HG02763 (cell line): Measurements from ENCODE around the gene AGPAT3.

Experiments
- ATAC-seq: cut with Tn5 transposase; IDR thresholded peaks from one replicate; pipeline ENCODE4 v1.9.1; 2021; ENCODE audit warnings: mild to moderate bottlenecking, moderate library complexity; ENCODE audit not compliant: unreplicated experiment

Gene AGPAT3

DNA sequence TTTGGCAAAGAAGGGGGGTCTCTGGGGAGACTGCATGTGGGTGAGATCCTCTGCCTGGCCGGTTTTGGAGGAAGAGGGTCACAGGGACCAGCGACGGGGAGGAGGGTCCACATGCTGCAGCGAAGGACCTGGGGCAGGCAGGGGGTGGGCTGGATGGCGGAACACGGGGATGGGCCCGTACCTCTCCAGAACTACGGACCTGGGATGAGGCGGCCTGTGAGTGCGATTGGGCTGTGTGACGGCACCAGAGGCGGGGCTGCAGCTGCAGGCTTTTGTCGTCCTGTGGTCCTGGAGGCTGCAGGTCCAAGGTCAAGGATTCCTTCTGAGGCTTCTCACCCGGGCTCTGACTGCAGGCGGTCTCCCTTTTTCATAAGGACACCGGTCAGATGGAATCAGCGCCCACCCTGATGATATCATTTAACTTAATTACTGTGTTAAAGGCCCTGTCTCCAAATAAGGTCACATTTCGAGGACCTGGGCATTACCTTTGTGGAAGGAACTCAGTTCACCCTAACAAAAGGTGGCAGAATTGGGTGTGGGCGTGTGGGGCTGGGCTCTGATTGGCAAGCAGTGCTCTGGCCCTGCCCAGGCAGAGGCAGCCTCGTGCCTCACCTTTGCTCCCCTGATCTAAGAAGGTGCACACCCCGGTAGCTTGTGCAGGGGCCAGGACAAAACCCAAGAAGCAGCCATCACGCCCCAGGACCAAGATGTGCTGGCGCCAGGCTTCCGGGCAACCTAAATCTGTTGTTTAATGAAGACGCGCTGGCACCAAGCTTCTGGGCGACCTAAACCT, 87.1 kb downstream of the AGPAT3 start:
- ATAC-seq, result no peak

DNA sequence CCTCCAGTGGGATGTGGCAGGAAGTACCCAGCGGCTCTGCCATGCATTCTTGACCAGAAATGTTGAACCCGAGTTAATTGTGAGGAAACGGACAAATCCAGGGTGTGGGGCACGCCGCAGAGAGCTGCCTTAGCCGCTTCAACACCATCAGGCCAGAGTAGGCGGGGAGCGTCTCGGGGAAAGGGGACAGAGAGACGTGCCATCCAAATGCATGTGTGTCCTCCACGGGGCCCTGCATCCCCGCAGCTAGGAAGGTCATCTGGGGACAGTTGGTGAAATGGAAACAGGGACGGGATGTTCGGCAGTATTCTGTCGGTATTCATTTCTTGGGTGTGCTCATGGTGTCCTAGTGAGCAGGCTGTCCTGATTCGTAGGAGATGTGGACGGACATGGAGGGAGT, 88.0 kb downstream of the AGPAT3 start:
- no peak for ATAC-seq

DNA sequence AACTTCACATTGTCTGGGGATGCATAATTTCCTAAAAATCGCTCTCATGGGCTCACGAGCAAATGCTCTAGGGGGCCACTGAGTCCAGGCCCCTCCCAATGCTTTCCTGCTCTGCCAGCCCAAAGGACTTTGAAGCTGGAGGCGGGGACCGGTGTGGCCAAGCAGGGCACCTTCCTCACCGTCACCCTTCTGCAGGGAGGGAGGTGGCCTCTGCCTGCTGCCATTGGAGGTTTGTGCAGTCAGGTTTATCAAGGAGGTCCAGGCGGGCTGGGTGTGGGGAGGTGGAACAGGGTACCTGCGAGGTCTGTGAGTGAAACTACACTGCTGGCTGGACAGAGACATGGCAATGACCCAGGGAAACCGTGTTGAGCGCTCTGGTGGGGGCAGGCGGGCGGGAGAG, 89.0 kb downstream of the AGPAT3 start:
- no peak for ATAC-seq

DNA sequence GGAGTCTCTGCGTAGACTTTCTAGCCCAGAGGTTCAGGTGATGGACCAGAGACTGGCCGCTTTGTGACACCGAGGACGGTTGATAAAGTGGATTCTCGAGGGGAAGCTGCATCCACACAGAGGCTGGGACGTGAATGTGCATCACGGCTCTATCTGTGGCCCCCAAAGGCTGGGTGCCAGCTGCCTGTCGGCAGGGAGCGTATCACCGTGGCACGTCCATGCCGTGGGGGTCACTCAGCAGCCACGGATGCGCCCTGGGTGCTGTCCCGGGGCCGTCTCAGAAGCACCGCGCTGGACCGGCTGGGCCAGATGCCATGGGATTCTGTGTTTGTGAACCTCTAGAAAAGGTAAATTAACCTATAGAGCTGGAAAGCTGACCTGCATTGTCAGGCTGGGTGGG, 89.9 kb downstream of the AGPAT3 start:
- no peak for ATAC-seq

DNA sequence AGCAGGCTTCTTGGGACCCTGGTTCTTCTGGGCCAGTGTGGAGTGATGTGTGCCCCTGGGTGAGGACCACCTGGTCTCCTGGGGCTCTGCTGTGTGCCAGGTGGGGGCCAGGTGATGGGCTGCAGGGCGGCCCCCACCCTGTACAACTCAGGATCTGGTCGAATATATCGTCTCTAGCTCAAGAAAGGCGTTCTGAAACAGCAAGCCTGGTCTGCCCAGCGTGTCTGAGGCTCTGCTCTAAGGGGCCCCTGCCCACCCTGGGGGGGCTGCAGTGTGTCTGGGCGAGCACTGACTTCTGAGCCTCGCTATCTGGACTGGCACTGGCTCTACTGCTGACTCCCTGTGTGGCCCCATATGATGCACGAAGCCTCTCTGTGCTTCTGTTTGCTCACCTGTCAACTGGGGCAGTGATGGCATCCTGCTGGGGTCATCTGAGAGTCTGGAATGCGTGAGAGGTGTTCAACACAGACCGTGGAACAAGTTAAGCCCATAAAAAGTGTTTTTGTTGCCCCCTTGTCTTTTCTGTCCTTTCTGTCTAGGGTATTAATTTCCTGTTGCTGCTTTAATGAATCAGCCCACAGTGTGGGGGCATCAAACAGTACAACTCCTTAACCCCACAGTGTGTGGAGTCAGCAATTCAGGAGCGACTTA, 91.1 kb downstream of the AGPAT3 start:
- no peak for ATAC-seq

DNA sequence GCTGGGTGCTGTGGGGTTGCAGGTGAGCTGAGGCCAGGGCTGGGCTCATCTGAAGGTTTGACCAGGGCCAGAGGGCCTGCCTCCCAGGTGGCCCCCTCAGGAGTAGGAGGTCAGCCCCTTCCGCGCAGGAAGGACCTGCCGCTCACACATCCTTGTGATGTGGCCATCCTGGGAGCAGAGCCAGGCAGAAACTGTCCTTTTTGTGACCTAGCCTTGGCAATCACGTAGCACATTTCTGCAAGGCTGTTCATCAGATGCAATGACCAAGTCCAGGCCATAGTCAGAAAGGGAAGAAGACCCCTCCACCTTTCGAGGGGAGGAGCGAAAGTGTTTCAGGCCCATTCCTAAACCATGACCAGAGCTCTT, 91.6 kb downstream of the AGPAT3 start:
- ATAC-seq, result no peak

DNA sequence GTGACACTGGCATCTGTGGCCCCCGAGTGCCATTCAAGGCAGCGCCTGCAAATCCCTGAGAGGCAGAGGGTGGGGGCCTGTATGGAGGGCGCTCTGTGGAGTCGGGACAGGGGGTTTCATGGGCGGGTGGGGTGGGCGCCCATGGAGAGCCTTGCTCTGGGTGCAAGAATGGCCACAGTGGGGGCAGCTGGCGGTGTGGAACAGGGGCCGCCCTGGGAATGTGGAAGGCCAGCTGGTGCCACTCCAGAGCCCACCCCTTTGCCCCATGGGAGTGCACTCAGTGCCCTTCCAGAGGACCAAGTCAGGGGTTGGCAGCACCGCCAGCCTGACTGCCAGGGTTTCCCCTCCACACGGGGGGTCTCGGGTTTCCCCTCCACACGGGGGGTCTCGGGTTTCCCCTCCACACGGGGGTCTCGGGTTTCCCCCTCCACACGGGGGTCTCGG, 92.1 kb downstream of the AGPAT3 start:
- no peak for ATAC-seq

DNA sequence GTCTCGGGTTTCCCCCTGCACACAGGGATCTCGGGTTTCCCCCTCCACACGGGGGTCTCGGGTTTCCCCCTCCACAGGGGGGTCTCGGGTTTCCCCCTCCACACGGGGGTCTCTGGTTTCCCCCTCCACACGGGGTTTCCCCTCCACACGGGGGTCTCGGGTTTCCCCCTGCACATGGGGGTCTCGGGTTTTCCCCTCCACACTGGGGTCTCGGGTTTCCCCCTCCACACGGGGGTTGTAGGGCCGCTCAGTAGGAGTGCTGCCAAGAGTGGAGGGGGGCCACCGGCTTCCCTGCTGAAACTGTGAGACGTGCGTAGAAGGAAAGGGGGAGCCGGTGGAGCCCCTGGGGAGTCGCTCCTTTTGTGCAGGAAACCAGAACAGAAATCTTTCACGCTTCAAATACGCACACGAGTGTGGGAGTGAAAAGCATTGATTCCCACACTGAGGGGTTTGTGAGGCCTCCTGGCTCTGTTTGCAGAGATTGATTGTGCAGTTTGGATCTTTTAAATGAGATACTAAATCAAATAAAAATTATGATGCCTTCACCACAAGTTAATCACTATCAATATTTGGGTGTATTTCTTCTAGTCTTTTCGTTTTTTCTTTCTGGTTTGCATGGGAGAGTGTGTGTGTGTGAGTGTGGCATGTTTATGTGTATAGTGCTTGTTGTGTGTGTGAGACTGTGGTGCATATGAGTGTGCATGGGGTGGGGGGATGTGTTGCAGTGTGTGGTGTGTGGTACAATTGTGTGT, 92.8 kb downstream of the AGPAT3 start:
- no peak for ATAC-seq

DNA sequence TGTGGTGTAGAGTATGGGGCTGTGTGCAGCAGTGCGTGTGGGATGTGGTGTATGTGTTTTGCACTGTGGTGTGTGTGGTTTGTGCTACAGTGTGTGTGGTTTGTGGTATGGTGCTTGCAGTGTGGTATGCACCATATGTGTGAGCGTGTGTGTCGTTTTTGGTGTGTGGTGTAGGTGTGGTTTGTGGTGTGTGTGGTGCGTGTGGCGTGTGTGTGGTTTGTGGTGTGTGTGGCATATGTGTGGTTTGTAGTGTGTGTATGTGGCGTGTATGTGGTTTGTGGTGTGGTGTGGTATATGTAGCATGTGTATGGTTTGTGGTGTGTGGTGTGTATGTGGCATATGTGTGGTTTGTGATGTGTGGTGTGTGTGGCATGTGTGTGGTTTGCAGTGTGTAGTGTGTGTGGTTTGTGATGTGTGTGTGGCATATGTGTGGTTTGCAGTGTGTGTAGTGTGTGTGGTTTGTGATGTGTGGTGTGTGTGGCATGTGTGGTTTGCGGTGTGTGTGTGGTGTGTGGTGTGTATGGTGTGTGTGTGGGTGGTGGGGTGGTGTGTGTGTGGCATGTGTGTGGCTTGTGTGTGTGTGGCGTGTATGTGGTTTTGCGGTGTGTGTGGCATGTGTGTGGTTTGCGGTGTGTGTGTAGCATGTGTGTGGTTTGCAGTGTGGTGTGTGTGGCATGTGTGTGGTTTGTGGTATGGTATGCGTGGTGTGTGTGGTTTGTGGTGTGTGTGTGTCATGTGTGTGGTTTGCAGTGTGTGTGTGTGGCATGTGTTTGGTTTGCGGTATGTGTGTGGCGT, 93.5 kb downstream of the AGPAT3 start:
- no peak for ATAC-seq

DNA sequence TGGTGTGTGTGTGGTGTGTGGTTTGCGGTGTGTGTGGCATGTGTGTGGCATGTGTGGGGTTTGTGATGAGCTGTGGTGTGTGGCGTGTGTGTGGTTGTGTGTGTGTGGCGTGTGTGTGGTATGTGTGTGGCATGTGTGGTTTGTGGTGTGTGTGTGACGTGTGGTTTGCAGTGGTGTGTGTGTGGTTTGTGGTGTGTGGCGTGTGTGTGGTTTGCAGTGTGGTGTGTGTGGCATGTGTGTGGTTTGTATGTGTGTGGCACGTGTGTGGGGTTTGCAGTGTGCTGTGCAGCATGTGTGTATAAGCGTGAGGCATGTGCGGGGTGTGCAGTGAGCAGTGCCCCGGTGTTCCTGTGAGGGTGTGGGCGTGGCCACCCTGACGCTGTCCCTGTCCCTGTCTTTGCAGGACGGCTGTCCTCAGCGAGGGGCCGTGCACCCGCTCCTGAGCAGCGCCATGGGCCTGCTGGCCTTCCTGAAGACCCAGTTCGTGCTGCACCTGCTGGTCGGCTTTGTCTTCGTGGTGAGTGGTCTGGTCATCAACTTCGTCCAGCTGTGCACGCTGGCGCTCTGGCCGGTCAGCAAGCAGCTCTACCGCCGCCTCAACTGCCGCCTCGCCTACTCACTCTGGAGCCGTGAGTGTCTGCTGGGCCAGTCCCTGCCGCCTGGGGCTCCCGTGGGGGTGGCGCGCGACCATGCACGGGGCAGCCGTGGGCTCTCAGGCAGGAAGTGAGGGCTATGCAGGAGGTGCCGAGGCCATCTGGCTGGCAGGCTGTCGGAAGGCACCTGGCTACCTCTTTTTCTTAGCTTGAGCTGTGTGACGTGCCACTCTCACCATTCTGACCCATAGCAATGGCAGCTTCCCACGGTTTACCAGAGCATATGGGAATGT, 94.5 kb downstream of the AGPAT3 start:
- no peak for ATAC-seq

DNA sequence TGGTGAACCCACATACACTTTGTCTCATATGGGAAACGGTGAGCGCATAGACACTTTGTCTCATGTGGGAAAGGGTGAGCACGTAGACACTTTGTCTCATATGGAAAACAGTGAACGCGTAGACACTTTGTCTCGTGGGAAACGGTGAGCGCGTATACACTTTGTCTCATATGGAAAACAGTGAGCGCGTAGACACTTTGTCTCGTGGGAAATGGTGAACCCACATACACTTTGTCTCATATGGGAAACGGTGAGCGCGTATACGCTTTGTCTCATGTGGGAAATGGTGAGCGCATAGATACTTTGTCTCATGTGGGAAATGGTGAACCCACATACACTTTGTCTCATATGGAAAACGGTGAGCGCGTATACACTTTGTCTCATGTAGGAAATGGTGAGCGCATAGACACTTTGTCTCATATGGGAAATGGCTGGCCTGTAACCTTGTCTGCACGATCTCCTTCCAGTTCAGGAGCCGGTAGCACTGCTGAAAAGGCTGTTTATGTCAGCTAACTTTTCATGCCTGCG, 96.4 kb downstream of the AGPAT3 start:
- no peak for ATAC-seq

DNA sequence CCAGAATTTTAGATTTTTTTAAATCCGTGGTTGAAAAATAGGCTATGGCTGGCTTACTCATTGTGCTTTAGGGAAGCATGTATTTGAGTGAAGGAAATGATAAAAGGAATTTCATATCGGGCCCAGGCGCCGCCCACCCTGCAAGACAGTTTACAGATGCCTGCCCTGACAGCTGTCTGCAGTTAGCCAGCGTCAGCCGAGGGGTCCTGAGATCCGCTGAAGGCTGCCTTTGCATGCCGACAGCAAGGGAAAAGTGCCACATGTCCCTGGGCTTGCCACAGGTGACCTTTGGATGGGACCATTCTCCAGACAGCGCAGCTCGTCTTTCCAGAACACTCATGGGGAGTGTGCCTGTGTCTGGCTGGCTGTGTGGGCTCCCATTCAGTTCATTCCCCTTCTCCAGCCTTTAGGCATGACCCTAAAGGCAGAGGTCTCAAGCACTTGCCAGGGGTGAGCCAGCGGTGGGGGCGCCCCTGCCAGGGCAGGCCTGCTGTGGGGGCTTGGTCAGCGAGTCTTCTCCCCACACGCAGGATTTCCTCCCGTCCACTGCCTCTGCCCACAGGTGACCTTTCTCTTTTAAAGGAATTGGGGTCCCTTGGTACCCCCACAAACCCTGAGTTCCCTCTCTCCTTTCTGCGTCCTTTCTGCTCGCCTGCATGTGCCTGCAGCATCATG, 101.0 kb downstream of the AGPAT3 start:
- ATAC-seq, result no peak

DNA sequence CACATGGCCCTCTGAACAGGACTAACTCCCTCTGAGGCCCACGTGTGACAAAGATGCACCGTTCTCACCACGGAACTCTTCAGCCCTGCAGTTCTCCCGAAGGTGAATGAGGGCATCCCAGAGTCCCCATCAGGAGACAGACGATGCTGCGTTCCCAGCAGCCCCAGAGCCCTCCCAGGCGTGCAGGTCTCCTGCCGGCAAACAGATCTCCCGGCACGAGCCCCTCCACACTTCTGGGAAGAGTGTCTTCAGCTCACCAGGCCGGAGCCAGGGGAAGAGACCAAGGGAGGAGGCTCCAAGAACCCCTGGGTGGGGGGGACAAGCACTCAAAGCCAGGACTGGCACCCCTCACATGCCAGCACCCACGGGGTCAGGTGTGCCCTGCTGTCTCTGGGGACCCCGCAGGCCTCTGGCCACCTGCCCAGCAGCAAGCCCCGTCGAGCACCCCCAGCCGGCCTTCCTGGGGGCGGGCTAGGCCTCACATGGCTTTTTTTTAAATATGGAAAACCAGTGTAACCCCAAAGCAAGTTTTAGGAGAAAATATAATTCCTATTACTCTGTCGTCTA, 102.0 kb downstream of the AGPAT3 start:
- ATAC-seq, result no peak

DNA sequence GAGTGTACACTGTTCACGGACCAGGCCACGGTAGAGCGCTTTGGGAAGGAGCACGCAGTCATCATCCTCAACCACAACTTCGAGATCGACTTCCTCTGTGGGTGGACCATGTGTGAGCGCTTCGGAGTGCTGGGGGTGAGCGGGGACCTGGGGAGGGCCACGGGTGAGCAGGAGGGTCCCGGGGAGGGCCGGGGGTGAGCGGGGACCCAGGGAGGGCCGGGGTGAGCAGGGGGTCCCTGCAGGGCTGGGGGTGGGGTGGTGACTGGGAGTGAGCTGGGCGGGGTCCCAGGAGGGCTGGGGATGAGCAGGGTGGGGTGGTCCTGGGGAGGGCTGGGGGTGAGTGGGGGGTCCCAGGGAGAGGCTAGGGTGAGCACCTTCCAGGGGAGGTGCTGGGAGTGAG, 103.0 kb downstream of the AGPAT3 start:
- no peak for ATAC-seq

DNA sequence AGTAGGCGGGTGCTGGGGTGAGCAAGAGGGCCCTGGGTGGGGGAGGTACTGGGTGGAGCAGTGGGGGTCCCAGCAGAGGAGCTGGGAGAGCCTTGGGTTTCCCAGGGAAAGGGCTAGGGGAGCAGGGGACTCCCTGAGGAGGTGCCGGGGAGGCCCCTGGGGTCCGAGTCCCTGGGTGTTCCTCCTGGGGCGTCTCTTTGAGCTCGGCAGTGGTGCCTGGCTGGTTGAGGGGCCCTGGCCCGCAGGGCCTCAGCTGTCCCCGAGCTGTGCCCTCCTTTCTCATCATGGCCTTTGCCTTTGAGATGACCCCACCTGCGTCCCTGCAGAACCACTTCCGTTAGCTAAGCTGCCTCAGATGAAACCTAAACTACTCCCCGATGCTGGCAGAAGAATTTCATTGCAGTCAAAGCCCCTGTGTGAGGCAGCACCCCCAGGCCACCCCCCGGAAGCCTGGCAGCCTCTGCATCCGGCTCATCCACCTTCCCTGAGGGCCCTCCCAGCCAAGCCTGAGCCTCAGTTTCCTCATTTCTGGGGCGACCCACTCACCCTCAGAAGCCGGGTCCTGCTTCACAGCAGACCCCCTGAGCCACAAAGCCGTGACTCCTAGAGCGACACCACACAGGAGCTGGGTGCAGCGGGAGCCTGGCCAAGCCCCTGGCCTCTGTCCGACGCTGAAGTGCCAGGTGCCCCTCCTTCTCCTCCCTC, 103.5 kb downstream of the AGPAT3 start:
- no peak for ATAC-seq

DNA sequence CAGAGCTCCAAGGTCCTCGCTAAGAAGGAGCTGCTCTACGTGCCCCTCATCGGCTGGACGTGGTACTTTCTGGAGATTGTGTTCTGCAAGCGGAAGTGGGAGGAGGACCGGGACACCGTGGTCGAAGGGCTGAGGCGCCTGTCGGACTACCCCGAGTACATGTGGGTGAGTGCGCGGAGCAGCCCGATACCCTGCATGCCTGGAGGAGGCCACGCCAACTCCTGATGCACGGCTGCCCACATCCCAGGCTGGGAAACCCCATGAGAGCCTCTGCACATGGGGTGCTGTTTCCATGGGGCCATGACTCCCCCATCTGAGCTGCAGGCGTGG, 104.1 kb downstream of the AGPAT3 start:
- no peak for ATAC-seq

DNA sequence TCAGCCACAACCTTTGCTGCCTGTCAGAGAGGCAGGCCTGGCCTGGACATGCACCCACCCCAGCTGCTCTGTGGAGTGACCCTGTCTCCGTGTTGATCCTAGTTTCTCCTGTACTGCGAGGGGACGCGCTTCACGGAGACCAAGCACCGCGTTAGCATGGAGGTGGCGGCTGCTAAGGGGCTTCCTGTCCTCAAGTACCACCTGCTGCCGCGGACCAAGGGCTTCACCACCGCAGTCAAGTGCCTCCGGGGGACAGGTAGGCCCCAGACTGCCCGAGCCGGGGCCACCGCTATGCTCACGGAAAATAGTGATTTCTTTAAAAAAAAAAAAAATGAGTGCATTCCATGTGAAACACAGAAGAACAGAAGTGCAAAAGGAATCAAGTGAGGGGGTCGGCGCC, 105.5 kb downstream of the AGPAT3 start:
- ATAC-seq, result no peak

DNA sequence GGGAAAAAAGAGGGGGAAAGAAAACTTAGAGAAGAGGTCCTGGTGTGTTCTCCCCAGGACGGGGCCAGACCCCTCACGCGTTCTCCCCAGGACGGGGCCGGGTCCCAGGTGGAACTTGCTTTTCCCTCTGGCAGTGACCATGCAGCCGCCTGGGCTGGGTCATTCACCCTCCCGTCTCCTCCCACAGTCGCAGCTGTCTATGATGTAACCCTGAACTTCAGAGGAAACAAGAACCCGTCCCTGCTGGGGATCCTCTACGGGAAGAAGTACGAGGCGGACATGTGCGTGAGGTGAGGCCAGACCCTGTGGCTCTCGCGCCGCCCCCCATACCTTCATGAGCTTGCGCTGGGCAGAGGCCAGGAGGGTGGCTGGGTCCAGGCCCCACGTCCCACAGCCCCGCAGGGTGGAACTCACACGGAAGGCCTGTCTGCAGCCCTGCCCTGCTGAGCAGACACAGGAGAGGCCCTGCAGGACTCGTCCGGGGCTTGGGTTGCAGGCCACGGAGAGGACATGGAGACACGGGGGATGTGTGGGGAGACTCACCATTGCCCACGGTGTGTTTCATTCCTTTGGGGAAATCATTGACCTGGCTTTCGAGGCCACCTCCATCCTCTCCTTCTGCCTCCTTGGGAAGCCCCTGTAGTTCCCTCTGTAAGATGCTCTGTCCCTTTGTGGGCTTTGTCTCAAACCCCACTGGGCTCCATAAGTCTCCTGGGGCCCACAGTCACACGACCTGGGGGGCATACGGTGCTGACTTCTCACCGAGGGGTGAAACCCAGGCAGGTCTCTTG, 106.4 kb downstream of the AGPAT3 start:
- no peak for ATAC-seq
